ENCODE measurements around the gene CLDN16.
A peak's percentile ranks its signal among the peaks of the same experiment; 100 is the strongest.

The CLDN16 gene

GRCh38 chr3:190433626-190434025 is 45.7 kb downstream of the CLDN16 start:
- FAIRE-seq (no peak), DNase-seq (ENCODE audit: insufficient read length, low spot score) (no peak)

GRCh38 chr3:190435618-190436017 is 47.7 kb downstream of the CLDN16 start:
- no peak for DNase-seq (ENCODE audit: insufficient read length, low spot score)
- FAIRE-seq = no peak

- FAIRE-seq (no peak), DNase-seq (ENCODE audit: insufficient read length, low spot score) (no peak)
Measured at GRCh38 chr3:190436331-190436730, 48.4 kb downstream of the CLDN16 start.

GRCh38 chr3:190442240-190442639 is 54.3 kb downstream of the CLDN16 start:
- DNase-seq (ENCODE audit: insufficient read length, low spot score) (no peak), FAIRE-seq (no peak)

- FAIRE-seq (no peak), DNase-seq (ENCODE audit: insufficient read length, low spot score) (peak; percentile 5)
Measured at GRCh38 chr3:190443257-190443656, 55.3 kb downstream of the CLDN16 start.

- FAIRE-seq (no peak), DNase-seq (ENCODE audit: insufficient read length, low spot score) (no peak)
Measured at GRCh38 chr3:190444006-190444405, 56.0 kb downstream of the CLDN16 start.

GRCh38 chr3:190444576-190445145 is 56.7 kb downstream of the CLDN16 start:
- no peak for FAIRE-seq

GRCh38 chr3:190446573-190447279 is 58.8 kb downstream of the CLDN16 start:
- DNase-seq (ENCODE audit: insufficient read length, low spot score) (no peak), FAIRE-seq (no peak)

More at GRCh38 chr3:190444576-190445145, 56.7 kb downstream of the CLDN16 start:
- no peak for DNase-seq (ENCODE audit: insufficient read length, low spot score)

- DNase-seq (ENCODE audit: insufficient read length, low spot score) (no peak), FAIRE-seq (no peak)
Measured at GRCh38 chr3:190448256-190448655, 60.3 kb downstream of the CLDN16 start.

GRCh38 chr3:190449801-190450200 is 61.8 kb downstream of the CLDN16 start, which contains the start of gene TMEM207:
Gene TMEM207, minus strand, starts transcription at chr3:190449901. Its CDS starts 92 bp downstream, at chr3:190449809.
- no peak for FAIRE-seq
- DNase-seq (ENCODE audit: insufficient read length, low spot score) = no peak

GRCh38 chr3:190455828-190456227 is 67.9 kb downstream of the CLDN16 start:
- DNase-seq (ENCODE audit: insufficient read length, low spot score) (no peak), FAIRE-seq (no peak)

GRCh38 chr3:190456770-190457169 is 68.8 kb downstream of the CLDN16 start:
- DNase-seq (ENCODE audit: insufficient read length, low spot score) (no peak), FAIRE-seq (no peak)

- FAIRE-seq (peak; percentile 23), DNase-seq (ENCODE audit: insufficient read length, low spot score) (no peak)
Measured at GRCh38 chr3:190458040-190458439, 70.1 kb downstream of the CLDN16 start.
